HG03159 (cell line): ENCODE data around the gene NSD1.
"Not testable (repeated sequence)": the region's sequence is repeated elsewhere in the genome, so short reads cannot be mapped to it uniquely, and the experiment has no call there.

Experiments used
- ATAC-seq: cut with Tn5 transposase; IDR thresholded peaks from one replicate; pipeline ENCODE4 v1.9.1; 2021; ENCODE audit warnings: mild to moderate bottlenecking, moderate library complexity; ENCODE audit not compliant: unreplicated experiment

Gene NSD1

GRCh38 chr5:177306103-177306640 lies 172.6 kb downstream of the NSD1 start:
- ATAC-seq, result not testable (repeated sequence)

- ATAC-seq, result no peak
Observed at GRCh38 chr5:177306674-177307543, 173.3 kb downstream of the NSD1 start.

- ATAC-seq, result no peak
Observed at GRCh38 chr5:177307544-177308363, 174.2 kb downstream of the NSD1 start.

GRCh38 chr5:177308740-177309139 lies 175.2 kb downstream of the NSD1 start:
- ATAC-seq, result no peak

- no peak for ATAC-seq
Observed at GRCh38 chr5:177309351-177310191, 176.0 kb downstream of the NSD1 start.

- no peak for ATAC-seq
Observed at GRCh38 chr5:177310332-177310731, 176.8 kb downstream of the NSD1 start.

- no peak for ATAC-seq
Observed at GRCh38 chr5:177310757-177311391, 177.3 kb downstream of the NSD1 start.

GRCh38 chr5:177311392-177311722 lies 177.8 kb downstream of the NSD1 start:
- ATAC-seq, result peak; percentile 0

GRCh38 chr5:177311723-177312648 lies 178.4 kb downstream of the NSD1 start, which contains the start of gene MXD3:
MXD3 (minus strand) TSS chr5:177311898; CDS start chr5:177311830, 68 bp downstream.
- ATAC-seq, result peak; percentile 73

GRCh38 chr5:177312649-177313181 lies 179.1 kb downstream of the NSD1 start:
- peak; percentile 16 for ATAC-seq

GRCh38 chr5:177313561-177314259 lies 180.1 kb downstream of the NSD1 start:
- ATAC-seq, result no peak

- no peak for ATAC-seq
Observed at GRCh38 chr5:177314376-177315342, 181.1 kb downstream of the NSD1 start.

- no peak for ATAC-seq
Observed at GRCh38 chr5:177315411-177315810, 181.8 kb downstream of the NSD1 start.

- ATAC-seq, result no peak
Observed at GRCh38 chr5:177316005-177316404, 182.4 kb downstream of the NSD1 start.

- no peak for ATAC-seq
Observed at GRCh38 chr5:177317959-177318377, 184.4 kb downstream of the NSD1 start.

GRCh38 chr5:177319913-177320588 lies 186.5 kb downstream of the NSD1 start:
- ATAC-seq, result no peak

GRCh38 chr5:177320879-177321278 lies 187.3 kb downstream of the NSD1 start:
- no peak for ATAC-seq
